NB4 (cell line): ENCODE data around the gene MAP1LC3B.

ENCODE experiments used
- DNase-seq: peaks from one replicate; pipeline ENCODE4 v3.0.0; 2010; ENCODE audit warnings: low read depth
- H3K4me3 ChIP-seq: one replicate; pipeline ENCODE4 v1.5.1; 2011; ENCODE audit warnings: mild to moderate bottlenecking, low read depth, low read length, moderate library complexity
- CTCF ChIP-seq: IDR thresholded peaks from one replicate; pipeline ENCODE4 v1.5.1; 2012; ENCODE audit warnings: low read depth, low read length
- MYC ChIP-seq: IDR thresholded peaks from 2 replicates; pipeline ENCODE4 v1.6.1; 2011; ENCODE audit warnings: low read depth, low read length
- POLR2A ChIP-seq: IDR thresholded peaks from 2 replicates; pipeline ENCODE4 v1.6.1; 2011; ENCODE audit warnings: mild to moderate bottlenecking; ENCODE audit not compliant: insufficient read length; ENCODE audit errors: extremely low read depth
- TF ChIP-seq, protein P1 (sequence below): IDR thresholded peaks from 2 replicates; pipeline ENCODE4 v1.6.1; 2011; ENCODE audit warnings: low read depth, low read length

Gene MAP1LC3B

GRCh38 chr16:87437327-87437726 lies 45.2 kb downstream of the MAP1LC3B start:
- TF ChIP-seq POLR2A (no peak), MYC (no peak), CTCF (no peak)
- TF ChIP-seq, protein P1, sequence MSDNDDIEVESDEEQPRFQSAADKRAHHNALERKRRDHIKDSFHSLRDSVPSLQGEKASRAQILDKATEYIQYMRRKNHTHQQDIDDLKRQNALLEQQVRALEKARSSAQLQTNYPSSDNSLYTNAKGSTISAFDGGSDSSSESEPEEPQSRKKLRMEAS: no peak
- H3K4me3 ChIP-seq: no peak overlapping the region
- no peak for DNase-seq

GRCh38 chr16:87437911-87438610 lies 45.9 kb downstream of the MAP1LC3B start:
- TF ChIP-seq CTCF: no peak
- TF ChIP-seq POLR2A: no peak
- TF ChIP-seq, protein P1: no peak
- no peak for TF ChIP-seq MYC
- no peak overlapping the region for H3K4me3 ChIP-seq
- no peak for DNase-seq

DNA sequence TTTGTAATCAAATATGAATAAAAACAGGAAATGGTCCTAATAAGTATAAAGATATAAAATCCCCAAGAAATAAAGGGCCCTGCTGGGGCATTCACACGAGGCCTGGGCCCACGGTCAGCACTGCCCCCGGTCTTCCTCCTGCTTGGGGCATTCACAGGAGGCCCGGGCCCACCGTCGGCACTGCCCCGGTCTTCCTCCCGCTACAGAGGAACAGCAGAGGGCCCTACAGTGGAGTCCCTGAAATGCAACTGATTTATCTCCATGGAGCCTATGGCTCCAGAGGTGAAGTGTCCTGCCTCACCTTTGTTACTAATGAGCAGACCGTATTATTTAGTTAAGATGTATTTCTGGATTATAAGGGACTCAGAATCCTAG lies 46.5 kb downstream of the MAP1LC3B start:
- H3K4me3 ChIP-seq: no peak overlapping the region
- no peak for DNase-seq
- TF ChIP-seq MYC (no peak), CTCF (no peak), POLR2A (no peak)
- TF ChIP-seq, protein P1: no peak

- DNase-seq: no peak
- no peak overlapping the region for H3K4me3 ChIP-seq
- TF ChIP-seq, protein P1: no peak
- no peak for TF ChIP-seq CTCF
- no peak for TF ChIP-seq MYC
- TF ChIP-seq POLR2A: no peak
Measured at GRCh38 chr16:87439926-87440325, 47.8 kb downstream of the MAP1LC3B start.

DNA sequence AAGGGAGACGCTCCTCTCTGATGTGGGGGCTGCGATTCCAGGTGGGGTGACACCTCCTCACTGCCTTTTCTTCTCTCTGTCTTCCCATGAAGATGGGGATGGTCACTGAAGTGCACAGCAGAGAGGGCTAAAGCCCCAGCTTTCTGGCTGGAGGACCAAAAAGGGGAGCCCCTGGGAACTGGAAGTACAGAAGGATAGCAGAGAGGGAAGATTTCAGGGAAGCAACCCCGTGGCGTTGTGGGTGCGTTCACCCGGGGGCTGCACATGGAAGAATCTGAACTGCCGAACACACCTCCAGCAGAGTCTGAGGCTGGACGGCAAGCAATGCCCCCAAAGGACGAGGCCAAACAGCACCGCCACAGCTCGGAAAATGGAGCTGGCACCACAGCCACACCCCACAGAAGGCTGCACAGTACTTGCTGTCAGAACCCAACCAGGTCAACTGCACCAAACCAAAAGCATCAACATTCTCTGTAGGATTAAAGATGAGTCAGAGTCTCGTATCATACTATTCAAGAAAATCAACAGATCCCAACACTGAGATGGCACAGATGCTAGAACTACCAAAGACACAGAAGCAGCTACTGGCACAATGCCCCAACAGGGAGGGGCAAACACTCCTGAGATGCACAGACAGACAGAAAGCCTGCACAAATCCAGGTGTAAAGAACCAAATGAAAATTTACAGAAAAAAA lies 49.9 kb downstream of the MAP1LC3B start:
- TF ChIP-seq POLR2A (no peak), MYC (no peak), CTCF (no peak)
- TF ChIP-seq, protein P1: no peak
- no peak overlapping the region for H3K4me3 ChIP-seq
- no peak for DNase-seq
